Osteoblast (primary cell): Measurements from ENCODE around the gene KLHL5. TPM values are rescaled to one million over a fixed set of nuclear protein-coding genes. Genes with fewer than 3 reads are reported as not detected.

Source experiments
- DNase-seq: peaks from one replicate; pipeline ENCODE4 v3.0.0; 2011; ENCODE audit warnings: low spot score, mixed read lengths; ENCODE audit not compliant: insufficient read length; ENCODE audit errors: missing footprints
- H2AFZ ChIP-seq: 2 replicates; pipeline ENCODE4 v1.6.0; 2011; ENCODE audit warnings: mild to moderate bottlenecking, low read length
- H3K27ac ChIP-seq: 2 replicates; pipeline ENCODE4 v1.5.1; 2011; ENCODE audit warnings: mild to moderate bottlenecking, low read depth, low read length, moderate library complexity
- H3K27me3 ChIP-seq: 2 replicates; pipeline ENCODE4 v1.6.0; 2012; ENCODE audit warnings: mild to moderate bottlenecking, control low read depth, inconsistent platforms, low read length, moderate library complexity; ENCODE audit not compliant: insufficient read depth
- H3K36me3 ChIP-seq: 2 replicates; pipeline ENCODE4 v1.5.1; 2011; ENCODE audit warnings: mild to moderate bottlenecking, low read length, control low read depth, moderate library complexity; ENCODE audit not compliant: insufficient read depth
- H3K4me1 ChIP-seq: 2 replicates; pipeline ENCODE4 v1.5.1; 2011; ENCODE audit warnings: mild to moderate bottlenecking, low read length, control low read depth, moderate library complexity; ENCODE audit not compliant: insufficient read depth
- H3K4me2 ChIP-seq: 2 replicates; pipeline ENCODE4 v1.6.0; 2011; ENCODE audit warnings: mild to moderate bottlenecking, low read length; ENCODE audit not compliant: insufficient read depth
- H3K4me3 ChIP-seq: fragments of 200-600 bp; sonication (generic); 3 replicates; pipeline ENCODE4 v1.5.1; 2012; ENCODE audit warnings: mild to moderate bottlenecking, low read length, inconsistent platforms; ENCODE audit not compliant: insufficient read depth
- H3K79me2 ChIP-seq: 2 replicates; pipeline ENCODE4 v1.6.0; 2012; ENCODE audit warnings: mild to moderate bottlenecking, low read length, control low read depth, inconsistent platforms; ENCODE audit not compliant: insufficient read depth
- H3K9me3 ChIP-seq: 2 replicates; pipeline ENCODE4 v1.5.1; 2011; ENCODE audit warnings: low read depth, low read length, control low read depth
- H4K20me1 ChIP-seq: 2 replicates; pipeline ENCODE4 v1.6.0; 2012; ENCODE audit warnings: mild to moderate bottlenecking, low read length, control low read depth; ENCODE audit not compliant: insufficient read depth
- CTCF ChIP-seq: IDR thresholded peaks from 2 replicates; pipeline ENCODE4 v1.5.1; 2011; ENCODE audit warnings: mild to moderate bottlenecking, low read depth, low read length, moderate library complexity; ENCODE audit errors: extremely low read depth
- total RNA-seq: library from RNA; depleted of rRNA; stranded (reverse); fragments of >200 nt; gene quantifications from 2 replicates; pipeline ENCODE4 v1.2.3, GENCODE V29; 2012

KLHL5 gene
- total RNA-seq, 1 donor, result 95.5 TPM

GRCh38 chr4:39022241-39022640 is 39.8 kb upstream of the KLHL5 start:
- Histone ChIP-seq H3K27me3 (no peaks in the 10 kb centered on the region), H3K9me3 (no peaks in the 10 kb centered on the region), H3K4me1 (peaks cover 4% of the 10 kb centered on the region), H3K36me3 (no peaks in the 10 kb centered on the region), H3K79me2 (no peaks in the 10 kb centered on the region), H4K20me1 (no peaks in the 10 kb centered on the region), H3K27ac (no peak overlapping the region), H3K4me2 (no peak overlapping the region), H3K4me3 (no peak overlapping the region), H2AFZ (no peak overlapping the region)
- TF ChIP-seq CTCF, result no peak
- DNase-seq, result no peak

- H3K27me3 ChIP-seq, result no peaks in the 10 kb centered on the region
- DNase-seq, result no peak
- no peaks in the 10 kb centered on the region for H3K9me3 ChIP-seq
- no peak overlapping the region for H2AFZ ChIP-seq
- peaks cover 4% of the 10 kb centered on the region for H3K4me1 ChIP-seq
- H3K79me2 ChIP-seq, result no peaks in the 10 kb centered on the region
- no peak overlapping the region for H3K27ac ChIP-seq
- no peak overlapping the region for H3K4me2 ChIP-seq
- H4K20me1 ChIP-seq, result no peaks in the 10 kb centered on the region
- no peak for TF ChIP-seq CTCF
- H3K36me3 ChIP-seq, result no peaks in the 10 kb centered on the region
- no peak overlapping the region for H3K4me3 ChIP-seq
Measured at GRCh38 chr4:39023059-39023458, 39.0 kb upstream of the KLHL5 start.

- no peak for TF ChIP-seq CTCF
- no peaks in the 10 kb centered on the region for H3K9me3 ChIP-seq
- no peak overlapping the region for H2AFZ ChIP-seq
- no peak for DNase-seq
- H3K4me3 ChIP-seq, result no peak overlapping the region
- H3K27me3 ChIP-seq, result no peaks in the 10 kb centered on the region
- no peak overlapping the region for H3K4me2 ChIP-seq
- no peak overlapping the region for H3K27ac ChIP-seq
- H3K36me3 ChIP-seq, result no peaks in the 10 kb centered on the region
- H3K4me1 ChIP-seq, result peaks cover 4% of the 10 kb centered on the region
- H4K20me1 ChIP-seq, result no peaks in the 10 kb centered on the region
- no peaks in the 10 kb centered on the region for H3K79me2 ChIP-seq
Measured at GRCh38 chr4:39024311-39024865, 37.6 kb upstream of the KLHL5 start.

GRCh38 chr4:39025552-39026085 is 36.4 kb upstream of the KLHL5 start:
- Histone ChIP-seq H4K20me1 (no peaks in the 10 kb centered on the region), H3K4me2 (peak overlapping the region; percentile 7), H3K27me3 (no peaks in the 10 kb centered on the region), H3K9me3 (no peaks in the 10 kb centered on the region), H3K4me3 (no peak overlapping the region), H3K36me3 (no peaks in the 10 kb centered on the region), H2AFZ (peak overlapping the region; percentile 32), H3K4me1 (peaks cover 10% of the 10 kb centered on the region), H3K79me2 (no peaks in the 10 kb centered on the region), H3K27ac (peak overlapping the region; percentile 73)
- TF ChIP-seq CTCF, result no peak
- DNase-seq, result peak; percentile 72
